ENCODE results near the gene GREM2.

Gene GREM2

GRCh38 chr1:240496941-240497340 is 115.0 kb downstream of the GREM2 start:
- no peak for DNase-seq

DNA sequence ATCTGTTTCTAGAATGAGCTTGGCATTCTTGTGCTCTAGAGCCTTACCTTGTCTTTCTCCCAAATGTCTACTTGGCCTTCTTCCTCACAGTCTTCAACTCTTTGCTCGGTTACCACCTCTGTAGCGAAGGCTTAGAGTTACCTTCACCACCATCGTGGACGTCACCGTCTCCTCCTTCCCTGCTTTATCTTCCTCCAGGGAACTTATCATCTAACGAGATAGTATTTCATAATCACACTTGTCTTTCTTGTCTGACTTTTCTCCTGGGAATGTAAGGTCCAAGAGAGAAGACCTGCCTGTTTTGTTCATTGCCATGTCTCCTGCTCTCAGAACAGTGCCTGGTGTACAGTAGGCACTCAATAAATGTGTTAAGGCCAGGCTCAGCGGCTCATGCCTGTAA is 115.6 kb downstream of the GREM2 start:
- no peak for DNase-seq

GRCh38 chr1:240495601-240496000 is 116.4 kb downstream of the GREM2 start:
- DNase-seq, result no peak

DNA sequence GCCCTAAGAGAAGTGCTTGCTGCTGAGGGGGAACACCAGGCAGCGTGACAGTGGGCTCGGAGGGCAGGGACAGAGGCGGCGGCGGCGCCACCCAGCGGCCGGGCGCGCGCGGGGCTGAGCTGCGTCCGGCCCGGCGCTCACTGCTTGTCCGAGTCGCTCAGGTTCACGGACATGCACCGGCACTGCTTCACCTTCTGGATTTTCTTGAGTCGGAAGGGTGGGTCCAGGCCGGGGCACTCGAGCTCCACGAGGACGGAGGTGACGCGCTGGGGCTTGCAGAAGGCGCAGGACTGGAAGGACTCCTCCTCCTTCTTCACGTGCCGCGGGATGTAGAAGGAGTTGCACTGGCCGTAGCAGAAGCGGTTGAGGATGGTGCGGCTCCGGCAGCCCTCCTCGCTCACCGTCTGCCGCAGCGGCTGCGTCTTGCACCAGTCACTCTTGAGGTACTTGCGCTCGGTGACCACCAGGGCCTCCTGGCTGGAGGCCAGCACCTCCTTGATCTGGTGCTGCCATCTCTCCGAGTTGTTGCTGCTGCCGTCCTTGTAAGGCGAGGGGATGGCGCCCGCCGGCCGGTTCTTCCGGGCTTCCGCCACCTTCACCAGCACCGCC is 119.0 kb downstream of the GREM2 start:
- DNase-seq, result no peak

DNA sequence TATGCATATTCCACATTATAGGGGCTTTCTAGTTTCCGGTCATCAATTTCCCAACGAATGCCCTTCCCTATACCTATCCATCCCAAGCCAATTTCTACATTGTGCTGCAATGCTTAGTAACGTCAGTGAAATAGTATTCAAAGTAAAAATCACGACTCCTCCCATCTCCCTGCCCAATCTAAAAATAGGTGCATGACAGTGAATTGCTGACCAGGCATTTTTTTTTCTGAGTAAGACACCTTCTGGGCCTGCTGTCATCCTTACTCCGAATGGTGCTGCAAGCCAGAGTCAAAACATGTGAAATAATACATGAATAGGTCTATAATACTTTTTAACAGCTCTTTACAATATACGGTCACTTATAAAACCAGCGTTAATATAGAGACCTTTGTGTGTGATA is 120.2 kb downstream of the GREM2 start:
- DNase-seq, result no peak

DNA sequence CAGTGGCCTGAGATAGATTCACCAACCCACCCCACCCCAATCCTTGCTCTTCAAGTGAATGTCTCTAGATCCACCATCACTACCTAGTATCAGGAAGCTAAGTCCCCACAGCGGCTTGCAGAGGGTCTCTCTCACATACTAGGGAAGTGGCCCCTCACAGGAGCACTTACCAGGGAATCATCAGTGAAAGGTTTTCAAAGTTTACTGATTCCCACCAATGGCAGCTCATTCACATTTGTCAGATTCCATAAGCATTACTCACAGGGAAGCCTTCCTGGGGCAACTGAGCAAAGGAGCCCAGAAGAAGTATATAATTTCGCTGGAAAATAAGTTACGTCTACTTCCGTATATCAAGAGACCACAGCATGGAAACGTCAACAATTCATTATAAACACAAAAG is 120.8 kb downstream of the GREM2 start:
- no peak for DNase-seq

DNA sequence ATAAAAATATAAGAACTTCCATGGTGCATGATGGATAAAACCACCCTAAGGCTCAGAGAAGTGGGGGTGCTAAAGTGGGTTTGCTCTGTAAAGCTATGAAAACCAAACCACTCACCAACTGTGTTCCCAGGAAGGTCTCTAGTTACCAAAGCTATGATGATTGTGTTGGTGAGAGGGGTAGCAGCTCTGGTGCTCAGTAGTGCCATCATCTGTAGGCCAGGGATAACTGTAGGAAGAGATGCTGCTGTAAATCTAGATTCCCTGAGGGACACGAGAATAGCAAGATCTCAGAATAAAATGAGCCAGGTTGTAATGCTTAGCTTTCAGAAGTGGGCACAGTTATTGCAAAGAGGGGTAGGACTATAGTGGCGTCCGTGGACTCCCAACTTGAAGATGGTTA is 124.5 kb downstream of the GREM2 start:
- DNase-seq, result no peak

- no peak for DNase-seq
Observed at GRCh38 chr1:240486611-240487010, 125.3 kb downstream of the GREM2 start.

GRCh38 chr1:240484804-240485443 is 127.0 kb downstream of the GREM2 start:
- DNase-seq, result no peak

GRCh38 chr1:240478536-240478935 is 133.4 kb downstream of the GREM2 start:
- no peak for DNase-seq

DNA sequence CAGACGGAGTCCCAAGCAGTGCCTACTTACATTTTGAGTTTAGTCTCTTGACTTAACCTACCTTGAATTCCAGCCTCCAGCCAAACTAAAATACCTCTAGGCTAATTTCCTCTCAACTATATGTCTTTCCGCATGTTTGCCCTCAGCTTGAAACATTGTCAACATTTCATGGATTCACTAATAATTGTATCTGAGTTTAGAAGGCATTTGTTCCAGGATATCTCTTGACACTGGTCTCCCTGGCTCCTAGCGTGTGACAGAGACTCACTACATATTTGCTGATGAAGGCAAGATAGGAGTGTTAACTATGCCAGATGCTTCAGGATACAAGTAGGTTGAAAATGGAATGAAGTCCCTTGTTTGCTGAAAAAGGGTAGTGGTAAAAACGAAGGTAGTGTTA is 136.1 kb downstream of the GREM2 start:
- no peak for DNase-seq

DNA sequence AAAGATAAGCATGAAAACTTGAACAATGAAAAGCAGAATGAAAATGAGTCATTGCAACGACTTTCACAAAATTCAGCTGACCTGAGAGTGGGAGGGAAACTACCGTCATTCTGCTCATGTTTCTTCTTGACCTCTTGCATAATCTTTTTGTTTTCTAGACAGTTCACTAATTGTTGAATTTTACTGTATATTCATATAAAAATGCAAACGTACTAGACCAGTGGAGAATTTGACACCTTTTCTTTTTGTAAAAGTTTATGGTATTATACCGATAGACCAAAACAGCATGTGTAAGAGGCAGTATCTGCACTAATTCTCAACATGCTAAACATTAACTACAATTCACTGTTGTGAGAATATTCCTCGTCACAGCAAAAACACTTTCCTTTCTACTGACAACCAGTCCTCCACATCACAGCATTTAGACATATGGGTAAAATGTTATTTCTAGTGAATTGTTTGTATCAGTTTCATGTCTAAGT is 137.8 kb downstream of the GREM2 start:
- no peak for DNase-seq

DNA sequence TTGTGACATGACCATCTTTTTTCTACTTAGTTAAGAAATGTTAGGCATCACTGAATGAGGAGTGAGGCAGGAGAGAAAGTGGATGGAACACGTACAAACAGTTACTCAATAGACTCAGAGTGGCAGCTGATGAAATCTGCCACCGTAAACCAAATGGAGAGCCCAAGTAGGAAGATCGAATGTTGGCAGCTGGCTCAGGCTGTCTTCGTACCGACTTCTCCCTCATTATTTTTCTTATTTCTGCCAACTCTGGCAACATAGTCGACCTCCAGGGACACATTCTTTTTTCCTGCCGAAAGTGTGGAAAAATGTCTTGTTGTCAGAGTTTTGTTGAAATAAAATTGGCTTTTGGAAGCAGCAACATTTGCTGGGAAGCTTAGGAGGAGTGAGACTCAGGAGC is 143.3 kb downstream of the GREM2 start:
- no peak for DNase-seq

DNA sequence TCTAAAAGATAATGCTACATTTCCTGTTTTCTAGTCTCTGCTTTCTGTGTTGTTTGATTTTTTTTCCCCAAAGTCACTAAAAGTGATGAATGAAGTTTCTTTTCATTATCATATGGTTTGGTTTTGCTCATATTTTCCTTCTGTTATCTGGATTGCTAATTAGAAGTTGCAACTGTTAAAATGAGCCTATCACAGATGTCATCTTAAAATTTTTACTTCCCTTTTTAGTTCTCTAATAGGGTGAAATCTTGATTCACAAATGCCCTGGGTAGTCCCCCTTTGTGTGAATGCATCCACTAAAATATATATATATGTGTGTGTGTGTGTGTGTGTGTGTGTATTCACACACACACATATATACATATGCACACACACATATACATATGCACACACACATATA is 144.1 kb downstream of the GREM2 start:
- DNase-seq, result no peak

- DNase-seq, result no peak
Observed at GRCh38 chr1:240466509-240466908, 145.4 kb downstream of the GREM2 start.

GRCh38 chr1:240465531-240465940 is 146.4 kb downstream of the GREM2 start:
- no peak for DNase-seq

GRCh38 chr1:240464099-240464498 is 147.9 kb downstream of the GREM2 start:
- DNase-seq, result no peak

DNA sequence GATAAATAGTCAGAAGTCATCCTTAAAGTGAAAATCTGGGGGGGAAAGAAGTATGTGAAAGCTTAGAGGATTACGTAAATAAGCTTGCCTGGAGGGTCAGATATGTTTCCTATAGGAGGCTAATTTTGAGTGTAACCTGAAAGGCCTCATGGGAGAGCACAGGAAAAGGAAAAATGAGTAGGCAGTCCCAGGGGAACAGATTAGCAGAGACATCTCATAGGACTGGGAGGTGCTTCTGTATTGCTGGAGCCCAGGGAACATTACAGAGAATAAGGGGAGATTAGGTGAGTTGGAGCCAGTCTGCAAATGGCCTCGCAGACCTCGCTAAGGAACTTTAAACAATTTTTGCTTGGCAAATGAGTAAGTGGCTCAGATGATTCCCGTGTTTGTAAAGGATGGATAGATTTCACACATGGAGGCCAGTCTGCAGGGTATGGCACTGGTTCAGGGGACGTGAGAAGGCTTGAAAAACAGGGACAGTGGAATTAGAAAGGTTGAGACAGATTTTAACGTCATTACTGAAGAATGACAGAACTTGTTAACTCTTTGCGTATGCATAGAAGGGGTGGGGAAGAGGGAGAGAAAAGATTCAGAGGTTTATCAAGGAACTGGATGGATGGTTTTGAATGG is 149.1 kb downstream of the GREM2 start:
- DNase-seq, result no peak

- DNase-seq, result no peak
Observed at GRCh38 chr1:240462277-240462676, 149.7 kb downstream of the GREM2 start.

DNA sequence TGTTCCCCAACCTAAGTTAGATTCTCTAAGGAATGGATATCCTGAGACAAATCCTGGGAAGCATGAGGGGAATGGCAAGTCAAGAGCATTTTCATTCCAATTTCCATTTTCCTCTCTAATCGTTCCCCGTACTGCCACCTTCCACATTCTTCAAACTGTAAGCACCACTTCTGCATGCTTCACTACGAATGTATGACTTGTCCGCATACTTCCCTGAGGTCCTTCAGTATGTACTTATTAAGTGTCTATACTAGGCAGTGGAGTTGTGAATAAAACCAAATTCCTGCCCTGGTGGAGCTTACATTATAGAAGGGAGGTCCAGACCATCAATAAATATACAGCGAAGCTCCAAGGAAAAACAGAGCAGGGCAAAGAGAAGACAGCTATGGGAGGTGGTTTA is 154.8 kb downstream of the GREM2 start:
- no peak for DNase-seq

- no peak for DNase-seq
Observed at GRCh38 chr1:240455228-240455821, 156.6 kb downstream of the GREM2 start.

GRCh38 chr1:240445369-240445768 is 166.6 kb downstream of the GREM2 start:
- DNase-seq, result no peak

GRCh38 chr1:240441669-240442068 is 170.3 kb downstream of the GREM2 start:
- no peak for DNase-seq

Data from NCI-H1092 (cell line).